ENCODE measurements around the gene GATA2. TPM values are rescaled to one million over a fixed set of nuclear protein-coding genes. Genes with fewer than 3 reads are reported as not detected.

GATA2 gene
- total RNA-seq, 2 donors from 2014 or later = 181 to 275 TPM

DNA sequence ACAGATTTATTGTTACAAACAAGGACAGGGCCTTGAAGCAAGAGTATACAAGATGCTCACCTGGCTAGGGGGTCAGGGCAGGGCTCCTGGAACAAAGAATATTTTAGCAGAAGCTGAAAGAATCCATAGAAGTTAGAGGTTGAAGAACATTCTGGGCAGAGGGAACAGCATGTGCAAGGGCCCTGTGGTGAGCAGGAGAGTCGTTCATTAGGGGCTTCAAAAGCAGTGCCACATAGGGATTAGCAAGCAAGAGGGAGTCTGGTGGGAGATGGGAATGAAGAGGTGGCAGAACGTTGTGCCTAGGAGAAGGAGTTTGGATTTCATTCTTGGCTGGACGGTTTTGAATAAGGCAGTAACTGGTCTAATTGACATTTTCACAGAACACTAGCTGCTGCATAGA, 49.2 kb downstream of the GATA2 start:
- WGBS = 79% methylated on average over 3 of the region's 3 CpGs
- no peak for DNase-seq (ENCODE audit: low spot score)
- no peak overlapping the region for H3K4me3 ChIP-seq
- H3K27ac ChIP-seq = no peak overlapping the region
- H3K36me3 ChIP-seq = no peaks in the 10 kb centered on the region
- TF ChIP-seq CTCF (IDR thresholded peaks at IDR 0.05) (no peak), POLR2A (IDR thresholded peaks at IDR 0.05) (no peak), POLR2AphosphoS5 (IDR thresholded peaks at IDR 0.05) (no peak)
- no peaks in the 10 kb centered on the region for H3K9me3 ChIP-seq
- H3K27me3 ChIP-seq (replicated peaks; ENCODE audit: insufficient read depth) = no peaks in the 10 kb centered on the region
- intact Hi-C loops (cut with DNase I) = no loop called here
- no peaks in the 10 kb centered on the region for H3K4me1 ChIP-seq (replicated peaks)

GRCh38 chr3:128442949-128443348, 50.1 kb downstream of the GATA2 start:
- H3K4me1 ChIP-seq (replicated peaks) = no peaks in the 10 kb centered on the region
- intact Hi-C loops (cut with DNase I) = no loop called here
- H3K27me3 ChIP-seq (replicated peaks; ENCODE audit: insufficient read depth) = no peaks in the 10 kb centered on the region
- H3K27ac ChIP-seq = no peak overlapping the region
- no peaks in the 10 kb centered on the region for H3K9me3 ChIP-seq
- no peak overlapping the region for H3K4me3 ChIP-seq
- TF ChIP-seq CTCF (IDR thresholded peaks at IDR 0.05) (no peak), POLR2AphosphoS5 (IDR thresholded peaks at IDR 0.05) (no peak), POLR2A (IDR thresholded peaks at IDR 0.05) (no peak)
- H3K36me3 ChIP-seq = no peaks in the 10 kb centered on the region
- no peak for DNase-seq (ENCODE audit: low spot score)
- 90% methylated on average over 6 of the region's 6 CpGs for WGBS

GRCh38 chr3:128442070-128442469, 50.9 kb downstream of the GATA2 start:
- DNase-seq (ENCODE audit: low spot score) = no peak
- 94% methylated on average over 7 of the region's 7 CpGs for WGBS
- Histone ChIP-seq H3K4me1 (replicated peaks) (no peaks in the 10 kb centered on the region), H3K9me3 (no peaks in the 10 kb centered on the region), H3K27me3 (replicated peaks; ENCODE audit: insufficient read depth) (no peaks in the 10 kb centered on the region), H3K36me3 (no peaks in the 10 kb centered on the region), H3K4me3 (no peak overlapping the region), H3K27ac (no peak overlapping the region)
- TF ChIP-seq POLR2A (IDR thresholded peaks at IDR 0.05) (no peak), POLR2AphosphoS5 (IDR thresholded peaks at IDR 0.05) (no peak), CTCF (IDR thresholded peaks at IDR 0.05) (no peak)
- intact Hi-C loops (cut with DNase I) = no loop called here

- TF ChIP-seq POLR2AphosphoS5 (IDR thresholded peaks at IDR 0.05) (no peak), POLR2A (IDR thresholded peaks at IDR 0.05) (no peak), CTCF (IDR thresholded peaks at IDR 0.05) (no peak)
- DNase-seq (ENCODE audit: low spot score) = no peak
- no peak overlapping the region for H3K4me3 ChIP-seq
- H3K4me1 ChIP-seq (replicated peaks) = peaks cover 4% of the 10 kb centered on the region
- no peak overlapping the region for H3K27ac ChIP-seq
- WGBS = 51% methylated on average over 3 of the region's 3 CpGs
- no peaks in the 10 kb centered on the region for H3K36me3 ChIP-seq
- H3K9me3 ChIP-seq = no peaks in the 10 kb centered on the region
- H3K27me3 ChIP-seq (replicated peaks; ENCODE audit: insufficient read depth) = no peaks in the 10 kb centered on the region
- intact Hi-C loops (cut with DNase I) = no loop called here
These were observed 53.8 kb downstream of the GATA2 start for GRCh38 chr3:128439226-128439625.

DNA sequence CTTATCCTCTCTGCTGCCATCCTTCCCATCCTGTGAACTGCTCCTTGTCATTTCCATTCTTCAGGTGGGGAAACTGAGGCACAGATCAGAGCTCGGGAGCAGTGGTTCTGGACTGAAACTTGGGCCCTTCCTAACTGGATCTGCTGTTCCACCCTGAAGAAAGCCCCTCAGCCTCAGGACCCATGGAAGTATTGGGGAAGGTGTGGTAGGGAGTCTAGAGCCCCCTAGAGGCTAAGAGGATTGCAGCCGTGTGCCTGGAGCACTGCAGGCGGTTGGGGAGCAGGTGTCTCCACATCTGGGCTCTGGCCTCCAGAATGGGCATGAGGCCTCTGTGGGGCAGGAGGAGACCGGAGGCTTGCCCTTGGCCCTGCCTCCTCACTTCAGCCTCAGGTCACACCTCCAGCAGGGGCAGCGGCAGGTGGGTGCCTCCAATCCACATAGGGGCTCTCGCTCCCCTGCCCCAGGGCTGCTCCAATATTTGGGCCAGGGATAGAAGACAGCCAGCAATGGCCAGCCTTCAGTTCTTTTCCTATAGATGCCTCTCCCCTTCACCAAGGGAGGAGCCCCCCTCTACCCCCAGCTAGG, 54.4 kb downstream of the GATA2 start:
- TF ChIP-seq POLR2AphosphoS5 (IDR thresholded peaks at IDR 0.05) (no peak), CTCF (IDR thresholded peaks at IDR 0.05) (no peak), POLR2A (IDR thresholded peaks at IDR 0.05) (no peak)
- Histone ChIP-seq H3K27ac (no peak overlapping the region), H3K4me3 (no peak overlapping the region), H3K4me1 (replicated peaks) (peaks cover 4% of the 10 kb centered on the region), H3K9me3 (no peaks in the 10 kb centered on the region), H3K27me3 (replicated peaks; ENCODE audit: insufficient read depth) (no peaks in the 10 kb centered on the region), H3K36me3 (no peaks in the 10 kb centered on the region)
- intact Hi-C loops (cut with DNase I) = no loop called here
- no peak for DNase-seq (ENCODE audit: low spot score)
- 84% methylated on average over 6 of the region's 6 CpGs for WGBS

Measured in prostate gland (tissue), 2 donors.